RWPE1 (cell line): ENCODE results near the gene OLFM1.

ENCODE experiments used
- CTCF ChIA-PET: fragments of 350-600 bp; sonication (Branson Sonifier 250); formaldehyde crosslinking; extraction: SDS; loops from one replicate; lab custom pipeline; 2021; lab: Yijun Ruan, JAX
- POLR2A ChIA-PET: fragments of 400-600 bp; formaldehyde crosslinking; extraction: SDS; loops from one replicate; lab custom pipeline; 2020; ENCODE audit warnings: antibody characterized with exemption; ENCODE audit not compliant: low non-redundant PET; lab: Yijun Ruan, JAX
- DNase-seq: peaks from one replicate; pipeline ENCODE4 v3.0.0; 2012; ENCODE audit warnings: low spot score
- H3K27ac ChIP-seq: fragments of 450-650 bp; 2 replicates; pipeline ENCODE4 v1.5.1; 2017
- TF ChIP-seq, protein P1 (sequence below): fragments of 450-650 bp; conservative IDR thresholded peaks from 2 replicates; pipeline ENCODE4 v1.5.1; 2017; ENCODE audit warnings: low read depth, mild to moderate bottlenecking

Gene OLFM1

DNA sequence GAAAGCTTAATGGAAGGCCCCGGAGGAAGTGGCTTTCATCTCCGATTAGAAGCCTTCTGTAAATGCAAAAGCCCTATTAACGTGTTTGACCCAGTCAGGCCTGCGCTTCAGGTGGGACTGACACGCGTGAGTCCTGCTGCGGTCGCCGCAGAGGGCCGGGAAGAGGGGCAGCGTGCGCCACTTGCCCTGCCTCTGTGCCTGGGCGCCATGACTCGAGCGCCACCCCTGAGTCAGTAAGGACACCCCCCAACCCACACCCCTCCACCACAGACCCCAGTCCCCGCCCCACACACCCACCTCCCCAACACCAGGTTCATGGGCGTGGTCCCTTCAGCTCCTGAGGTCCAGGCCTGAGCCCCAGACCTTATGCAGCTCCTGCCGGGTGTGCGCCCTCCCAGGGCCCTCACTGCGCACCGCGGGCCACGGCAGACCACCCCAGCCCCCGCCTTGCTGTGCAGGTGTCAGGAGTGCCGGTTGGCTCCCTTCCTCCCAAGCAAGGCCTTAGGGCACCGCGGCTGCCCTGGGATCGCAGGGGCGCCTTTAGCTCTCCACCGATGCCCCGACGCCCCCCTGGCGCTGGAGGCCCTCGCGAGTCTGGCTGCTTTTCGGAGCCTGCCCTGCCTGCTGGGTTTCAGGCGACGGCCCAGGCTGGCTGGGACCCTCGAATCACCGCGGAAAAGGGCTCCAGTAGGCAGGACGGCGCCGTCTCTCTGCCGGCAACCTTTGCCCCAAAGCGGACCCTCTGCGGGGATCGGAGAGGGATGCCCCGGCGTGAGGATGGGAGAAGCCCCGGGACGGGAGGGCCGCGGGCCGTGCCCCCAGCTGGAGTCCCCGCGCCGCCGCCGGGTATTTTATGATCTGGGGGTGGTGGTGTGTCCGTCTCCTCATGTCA lies 625 bp upstream of the OLFM1 start:
- TF ChIP-seq, protein P1, sequence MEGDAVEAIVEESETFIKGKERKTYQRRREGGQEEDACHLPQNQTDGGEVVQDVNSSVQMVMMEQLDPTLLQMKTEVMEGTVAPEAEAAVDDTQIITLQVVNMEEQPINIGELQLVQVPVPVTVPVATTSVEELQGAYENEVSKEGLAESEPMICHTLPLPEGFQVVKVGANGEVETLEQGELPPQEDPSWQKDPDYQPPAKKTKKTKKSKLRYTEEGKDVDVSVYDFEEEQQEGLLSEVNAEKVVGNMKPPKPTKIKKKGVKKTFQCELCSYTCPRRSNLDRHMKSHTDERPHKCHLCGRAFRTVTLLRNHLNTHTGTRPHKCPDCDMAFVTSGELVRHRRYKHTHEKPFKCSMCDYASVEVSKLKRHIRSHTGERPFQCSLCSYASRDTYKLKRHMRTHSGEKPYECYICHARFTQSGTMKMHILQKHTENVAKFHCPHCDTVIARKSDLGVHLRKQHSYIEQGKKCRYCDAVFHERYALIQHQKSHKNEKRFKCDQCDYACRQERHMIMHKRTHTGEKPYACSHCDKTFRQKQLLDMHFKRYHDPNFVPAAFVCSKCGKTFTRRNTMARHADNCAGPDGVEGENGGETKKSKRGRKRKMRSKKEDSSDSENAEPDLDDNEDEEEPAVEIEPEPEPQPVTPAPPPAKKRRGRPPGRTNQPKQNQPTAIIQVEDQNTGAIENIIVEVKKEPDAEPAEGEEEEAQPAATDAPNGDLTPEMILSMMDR, result no peak
- POLR2A ChIA-PET, result no interaction called here
- CTCF ChIA-PET, result interaction anchor here (0.5 to 2.6 kb wide), 25 partner anchors 8 to 1622 kb away, joined by 3 to 53 read pairs (median 4); no protein-coding TSS in a partner anchor
- DNase-seq, result no peak
- H3K27ac ChIP-seq, result no peak overlapping the region

DNA sequence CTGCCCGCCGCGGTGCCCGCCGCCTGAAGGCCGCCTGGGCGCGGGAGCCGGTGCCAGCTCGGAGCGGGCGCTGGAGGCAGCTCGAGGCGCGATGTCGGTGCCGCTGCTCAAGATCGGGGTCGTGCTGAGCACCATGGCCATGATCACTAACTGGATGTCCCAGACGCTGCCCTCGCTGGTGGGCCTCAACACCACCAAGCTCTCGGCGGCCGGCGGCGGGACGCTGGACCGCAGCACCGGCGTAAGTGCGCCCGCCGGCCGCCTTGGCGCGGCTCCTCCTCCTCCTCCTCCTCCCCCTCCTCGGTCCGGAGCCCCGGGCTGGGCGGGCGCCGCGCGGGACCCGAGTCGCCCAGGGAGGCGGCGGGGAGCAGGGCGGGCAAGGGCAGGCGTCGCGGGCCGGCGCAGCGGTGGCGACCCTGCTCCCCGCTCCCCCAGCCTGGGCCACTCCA lies 455 bp downstream of the OLFM1 start:
- DNase-seq, result no peak
- ChIA-PET POLR2A (no interaction called here), CTCF (interaction anchor here (0.6 to 2.6 kb wide), 7 partner anchors 145 to 405 kb away, joined by 3 to 53 read pairs (median 4); no protein-coding TSS in a partner anchor)
- TF ChIP-seq, protein P1, result no peak
- H3K27ac ChIP-seq, result no peak overlapping the region

DNA sequence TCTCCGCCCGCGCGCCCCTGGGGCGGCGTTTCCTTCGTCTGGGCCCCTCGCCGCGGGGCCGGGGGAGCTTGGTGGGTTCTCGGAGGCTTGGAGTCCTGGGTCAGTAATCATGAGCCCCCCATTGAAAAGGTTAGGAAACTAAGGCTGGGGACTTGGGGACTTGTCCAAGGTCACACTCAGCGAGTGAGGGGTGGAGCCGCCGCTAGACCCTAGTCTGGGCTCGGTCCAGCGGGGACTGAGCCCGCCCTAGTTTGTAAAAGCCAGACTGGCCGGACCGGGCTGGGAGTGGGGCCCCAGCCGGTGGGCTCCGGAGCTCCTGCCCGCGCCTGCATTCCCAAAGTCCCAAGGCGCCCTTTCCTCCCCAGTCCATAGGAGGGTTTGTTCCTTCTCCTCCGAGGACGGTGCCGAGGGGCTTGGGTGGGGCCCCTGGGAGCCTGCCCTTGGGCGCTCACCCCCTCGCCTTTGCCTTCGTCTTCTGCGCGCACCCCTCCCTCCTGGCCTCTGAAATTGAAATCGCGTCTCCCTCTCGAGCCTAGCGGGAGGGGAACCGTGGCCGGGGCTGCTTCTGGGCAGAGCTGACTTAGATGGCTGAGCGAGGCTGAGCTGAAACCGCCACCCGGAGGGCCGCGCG lies 995 bp downstream of the OLFM1 start:
- DNase-seq, result no peak
- TF ChIP-seq, protein P1, result no peak
- H3K27ac ChIP-seq, result no peak overlapping the region
- ChIA-PET POLR2A (no interaction called here), CTCF (interaction anchor here (0.6 to 2.3 kb wide), 8 partner anchors 56 to 404 kb away, joined by 3 to 17 read pairs (median 3); no protein-coding TSS in a partner anchor)

DNA sequence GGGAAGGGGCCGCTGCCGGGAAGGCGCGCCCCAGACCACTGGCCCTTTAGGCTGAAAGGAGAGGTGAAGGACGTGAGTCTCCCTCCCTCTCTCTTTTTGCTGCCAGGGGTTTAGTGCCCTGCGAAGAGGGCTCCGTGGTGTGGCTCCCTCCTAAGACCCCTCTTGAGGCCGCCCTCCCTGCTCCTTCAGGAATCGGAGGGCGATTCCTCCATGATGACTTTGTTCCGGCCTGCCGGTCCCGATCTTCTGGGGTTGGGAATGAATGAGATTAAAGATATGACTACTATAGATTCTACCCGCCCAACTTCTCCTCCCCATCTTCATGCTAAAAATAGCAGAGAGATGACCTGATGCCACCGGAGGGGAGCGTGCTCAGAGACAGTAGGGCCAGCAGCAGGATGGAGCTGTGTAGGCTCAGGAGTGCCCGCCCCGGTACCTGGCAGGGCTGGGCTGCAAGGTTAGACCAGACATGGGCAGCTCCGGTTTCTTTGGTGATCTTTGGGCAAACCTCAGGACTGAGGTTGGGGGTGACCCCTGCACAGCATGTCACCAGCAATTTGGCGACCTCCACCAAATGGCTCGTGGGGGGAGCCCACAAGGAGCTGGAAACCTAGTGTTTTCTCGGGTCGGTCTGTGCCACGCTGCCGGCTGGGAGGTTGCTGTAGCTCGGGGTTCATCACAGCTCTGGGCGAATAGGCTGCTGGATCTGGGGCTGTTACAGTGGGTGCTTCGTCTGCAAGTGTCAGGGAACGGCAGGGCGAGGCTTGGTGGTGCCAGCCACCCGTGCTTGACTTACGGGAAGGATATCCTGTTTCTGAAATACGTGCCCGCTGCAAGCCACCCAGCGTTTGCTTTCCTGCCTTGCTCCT lies 1.7 kb downstream of the OLFM1 start:
- DNase-seq, result no peak
- H3K27ac ChIP-seq, result no peak overlapping the region
- TF ChIP-seq, protein P1, result no peak
- ChIA-PET POLR2A (no interaction called here), CTCF (interaction anchor here (0.7 to 1.4 kb wide), 5 partner anchors 57 to 387 kb away, joined by 3 to 4 read pairs (median 3); no protein-coding TSS in a partner anchor)

DNA sequence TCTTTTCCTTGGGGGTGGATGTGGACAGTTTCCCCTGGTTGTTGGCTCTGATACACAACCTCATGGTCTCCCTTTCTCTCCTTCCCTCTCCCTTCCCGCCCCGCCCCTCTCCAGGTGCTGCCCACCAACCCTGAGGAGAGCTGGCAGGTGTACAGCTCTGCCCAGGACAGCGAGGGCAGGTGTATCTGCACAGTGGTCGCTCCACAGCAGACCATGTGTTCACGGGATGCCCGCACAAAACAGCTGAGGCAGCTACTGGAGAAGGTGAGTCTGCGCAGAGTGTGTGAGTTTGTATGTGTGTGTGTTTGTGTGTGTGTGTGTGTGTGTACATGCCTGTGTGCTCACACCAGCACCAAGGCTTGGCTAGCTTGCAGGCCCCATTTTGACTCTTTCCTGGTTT lies 2.6 kb downstream of the OLFM1 start:
- TF ChIP-seq, protein P1, result no peak
- ChIA-PET CTCF (no interaction called here), POLR2A (no interaction called here)
- H3K27ac ChIP-seq, result no peak overlapping the region
- DNase-seq, result no peak

DNA sequence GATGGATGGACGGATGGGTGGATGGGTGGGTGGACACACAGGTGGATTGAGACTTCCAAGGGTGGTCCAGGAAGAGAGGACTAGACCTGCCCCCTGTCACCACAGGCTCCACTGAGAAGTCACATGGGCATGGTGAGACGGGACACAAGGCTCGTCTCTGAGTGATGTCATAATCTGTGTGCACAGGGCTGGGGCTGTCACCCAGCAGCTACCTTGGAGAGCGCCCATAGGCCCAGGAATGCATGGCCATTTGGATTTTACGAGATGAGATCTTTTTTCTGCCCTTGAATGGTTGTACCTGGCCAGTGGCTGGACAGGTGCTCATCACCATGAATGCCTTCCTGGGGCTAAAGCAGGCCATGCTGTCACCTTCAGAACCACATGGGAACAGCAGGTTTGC lies 3.1 kb downstream of the OLFM1 start:
- TF ChIP-seq, protein P1, result no peak
- DNase-seq, result no peak
- H3K27ac ChIP-seq, result no peak overlapping the region
- ChIA-PET POLR2A (no interaction called here), CTCF (no interaction called here)
